Measurements from ENCODE around the gene CACNA2D4. TPM values are rescaled to one million over a fixed set of nuclear protein-coding genes. Genes with fewer than 3 reads are reported as not detected.
A peak's percentile ranks its signal among the peaks of the same experiment; 100 is the strongest.

Gene CACNA2D4
- total RNA-seq, 1 experiment from 2014 or later, result 1.7 TPM

DNA sequence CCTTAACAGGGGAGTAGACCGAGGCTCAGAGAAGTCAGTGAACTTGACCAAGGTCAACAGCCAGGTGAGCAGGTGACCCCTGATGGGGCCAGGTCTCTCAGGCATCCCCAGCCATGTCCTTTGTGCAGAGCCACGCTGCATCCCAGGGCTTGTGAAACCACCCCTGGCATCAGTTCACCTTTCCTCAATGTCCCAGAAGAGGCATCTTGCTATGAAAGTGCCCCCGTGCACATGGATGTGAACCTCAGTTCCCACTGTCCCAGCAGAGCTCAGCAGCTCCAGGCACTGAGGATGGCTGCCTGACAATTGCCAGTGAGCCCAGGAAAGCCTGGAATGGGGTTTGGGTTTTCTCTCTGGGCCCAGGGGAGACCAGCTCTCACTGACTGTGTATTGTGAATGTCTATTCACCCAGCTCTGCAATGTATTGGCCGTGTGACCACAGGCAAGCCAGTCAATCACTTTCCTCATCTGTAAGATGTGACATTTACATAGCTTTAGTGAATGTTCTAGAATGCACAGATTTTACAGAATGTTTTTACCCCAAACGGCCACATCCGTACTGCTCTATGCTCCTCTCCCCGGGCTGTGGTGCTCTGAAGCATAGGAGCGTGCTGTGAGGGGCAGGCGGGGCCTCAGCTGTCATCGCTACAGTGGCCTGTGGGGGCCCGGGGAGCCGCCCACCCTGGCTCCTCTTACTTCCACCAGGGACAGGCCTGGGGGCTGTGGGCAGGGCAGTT lies 4.9 kb downstream of the CACNA2D4 start (continued):
- no peak for TF ChIP-seq EGR1 (IDR thresholded peaks at IDR 0.05; ENCODE audit: low read depth)

DNA sequence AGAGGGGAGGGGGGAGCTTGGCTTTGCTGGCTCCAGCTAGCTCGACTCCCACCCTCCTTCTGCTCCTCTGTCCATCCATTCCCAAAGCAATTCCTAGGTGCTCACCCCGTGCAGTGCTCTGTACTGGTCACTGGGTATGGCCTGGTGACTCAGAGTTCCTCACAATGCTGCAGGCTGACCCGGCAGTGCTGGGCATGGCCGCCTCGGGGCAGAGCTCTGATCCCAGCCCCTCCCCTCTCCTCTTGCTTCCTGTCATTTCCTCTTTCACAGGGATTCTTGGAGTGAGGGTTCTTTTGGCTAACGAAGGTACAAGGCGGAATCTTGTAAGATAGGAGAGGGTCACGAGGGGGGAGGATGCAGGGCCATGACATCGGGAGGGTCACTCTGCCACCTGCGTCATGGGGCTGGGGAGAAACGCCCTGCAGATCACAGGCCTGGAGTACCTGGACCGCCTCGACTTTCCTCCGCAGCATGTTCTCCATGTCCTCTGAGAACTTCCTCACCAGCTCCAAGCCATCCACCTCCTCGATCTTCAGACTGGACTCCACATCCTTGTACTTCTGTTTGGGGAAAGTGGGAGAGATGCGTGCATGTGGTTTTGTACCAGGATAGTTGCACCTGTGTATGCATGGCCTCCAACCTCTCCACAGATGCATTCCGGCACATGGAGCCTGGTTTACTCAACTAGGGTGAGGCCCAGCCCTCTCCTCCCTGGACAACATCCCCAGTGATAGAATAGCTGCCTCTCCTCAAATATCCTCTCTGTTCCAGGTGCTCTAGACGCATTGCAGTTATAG lies 5.7 kb downstream of the CACNA2D4 start:
- Histone ChIP-seq H3K9ac (ENCODE audit: low read length) (no peak overlapping the region), H3K79me2 (ENCODE audit: insufficient read depth, low read length) (no peaks in the 10 kb centered on the region), H3K9me3 (ENCODE audit: control insufficient read depth in 1 of 2, insufficient read depth in 1 of 2, low read depth in 1 of 2, low read length in 2 of 2) (no peaks in the 10 kb centered on the region), H4K20me1 (ENCODE audit: insufficient read depth) (no peaks in the 10 kb centered on the region), H3K36me3 (ENCODE audit: control insufficient read depth in 1 of 2, insufficient read depth in 2 of 2, low read length in 2 of 2) (no peaks in the 10 kb centered on the region), H3K4me1 (ENCODE audit: control insufficient read depth in 1 of 2, insufficient read depth in 2 of 2, low read length in 2 of 2) (peaks cover 0 to 7% of the 10 kb centered on the region in 2 experiments; a peak in 1 of 4 replicates), H3K4me3 (replicated peaks in 1 of 2; ENCODE audit: low read depth in 1 of 2, low read length in 2 of 2) (no peak overlapping the region), H3K4me2 (ENCODE audit: low read length) (no peak overlapping the region), H3K27ac (ENCODE audit: low read depth, low read length) (no peak overlapping the region), H2AFZ (ENCODE audit: low read depth, low read length, poor library complexity, severe bottlenecking) (no peak overlapping the region), H3K9me2 (ENCODE audit: insufficient read depth) (no peaks in the 10 kb centered on the region), H3K27me3 (ENCODE audit: insufficient read depth, low read length) (no peaks in the 10 kb centered on the region)
- ChIA-PET POLR2A (no interaction called here), CTCF (no interaction called here), RAD21 (ENCODE audit: low non-redundant PET in 1 of 2, low total read pairs in 2 of 2, uncharacterized antibody in 2 of 2, unreplicated experiment in 2 of 2) (no interaction called here)
- BruUV-seq (replicated peaks), result no TSS peak
- DNase-seq (ENCODE audit: low read depth, low spot score), result no peak
- intact Hi-C loops (cut with micrococcal nuclease), result no loop called here
- TF ChIP-seq, protein P1, sequence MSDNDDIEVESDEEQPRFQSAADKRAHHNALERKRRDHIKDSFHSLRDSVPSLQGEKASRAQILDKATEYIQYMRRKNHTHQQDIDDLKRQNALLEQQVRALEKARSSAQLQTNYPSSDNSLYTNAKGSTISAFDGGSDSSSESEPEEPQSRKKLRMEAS (IDR thresholded peaks at IDR 0.05), result no peak
- no peak for TF ChIP-seq JUND (IDR thresholded peaks at IDR 0.05)
- no peak for TF ChIP-seq ELF1 (IDR thresholded peaks at IDR 0.05; ENCODE audit: borderline replicate concordance, low read depth)
- ATAC-seq, result peak; percentile 40; the same call in 1 of the 2 replicates
